Spleen (tissue), 11 donors: ENCODE results near the gene FAM90A26. TPM values are rescaled to one million over a fixed set of nuclear protein-coding genes. Genes with fewer than 3 reads are reported as not detected.
"Not testable (repeated sequence)": the region's sequence is repeated elsewhere in the genome, so short reads cannot be mapped to it uniquely, and the experiment has no call there.

ENCODE experiments used
- DNase-seq: peaks from one replicate; pipeline ENCODE4 v3.0.0-alpha.2; 2020
- H3K27ac ChIP-seq, 8 donors: fragments of 200-600 bp; sonication (generic) in 7 of 8; 1 replicate in 4 of 8; 2 replicates in 4 of 8; pipeline versions ENCODE4 v1.5.0 to v1.8.0; 2016 to 2021; ENCODE audit warnings: inconsistent platforms in 4 of 8, mild to moderate bottlenecking in 4 of 8, moderate library complexity in 1 of 8
- H3K27me3 ChIP-seq, 7 donors: fragments of 200-600 bp; sonication (generic) in 6 of 7; replicated peaks in 1 of 7; 1 replicate in 4 of 7; 2 replicates in 3 of 7; pipeline versions ENCODE4 v1.5.0 to v1.8.0; 2016 to 2021; ENCODE audit warnings: inconsistent platforms in 3 of 7, mild to moderate bottlenecking in 1 of 7
- H3K36me3 ChIP-seq, 6 donors: fragments of 200-600 bp; sonication (generic) in 5 of 6; 1 replicate in 4 of 6; 2 replicates in 2 of 6; pipeline versions ENCODE4 v1.5.0 to v1.8.0; 2016 to 2021; ENCODE audit warnings: inconsistent platforms in 2 of 6
- H3K4me1 ChIP-seq, 6 donors: fragments of 200-600 bp; sonication (generic) in 5 of 6; 1 replicate in 3 of 6; 2 replicates in 3 of 6; pipeline versions ENCODE4 v1.5.0 to v1.8.0; 2016 to 2021; ENCODE audit warnings: inconsistent platforms in 3 of 6
- H3K4me3 ChIP-seq, 8 donors: fragments of 200-600 bp; sonication (generic) in 7 of 8; 1 replicate in 4 of 8; 2 replicates in 4 of 8; pipeline versions ENCODE4 v1.5.0 to v1.8.0; 2016 to 2021; ENCODE audit warnings: inconsistent platforms in 4 of 8, mild to moderate bottlenecking in 4 of 8, moderate library complexity in 2 of 8
- H3K9me3 ChIP-seq, 8 donors: fragments of 200-600 bp; sonication (generic) in 7 of 8; 1 replicate in 4 of 8; 2 replicates in 4 of 8; pipeline versions ENCODE4 v1.5.0 to v1.8.0; 2016 to 2021; ENCODE audit warnings: inconsistent platforms in 4 of 8
- WGBS, 5 donors: extraction: QIAGEN DNeasy Blood & Tissue Kit in 3 of 5; methylation state at CpG; one replicate each; pipeline versions ENCODE4 v1.1.5 to v1.1.7; 2013 to 2018; 5-methylcytosine and 5-hydroxymethylcytosine counted together
- intact Hi-C: fragments of 100-400 bp; cut with DNase I; formaldehyde crosslinking; loops from one replicate; pipeline ENCODE4 v1.15.0; 2023; ENCODE audit warnings: low total_unique reads
- polyA plus RNA-seq, 3 donors: library from polyadenylated mRNA; stranded (reverse); fragments of 200-250 nt; gene quantifications; one replicate each; pipeline ENCODE4 v1.2.1, GENCODE V29; 2013
- total RNA-seq, 7 donors: library from RNA; depleted of rRNA in 3 of 7; stranded (reverse); fragments of >200 nt in 3 of 7; fragmentation: NEBNext Ultra II Directional in 4 of 7; extraction: Animal tissue kit (Norgen Biotek cat#: 25700) in 4 of 7; gene quantifications; one replicate each; pipeline versions ENCODE4 v1.1.0 to v1.2.1, GENCODE V29; 2016 to 2021
- donor health status: healthy with polysubstance abuse.
- donor health status: DM: no; HTN: no; CAD: no; lungs with moderate emphysema.
- donor health status: DM: no; HTN: no; CAD: no.
- donor health status: Bipolar disorder and iron deficiency.
- donor health status: healthy.
- donor health status: DM: no; HTN: no; CAD: no.
- donor health status: DM: yes; HTN: yes; CAD: no.

FAM90A26 gene
- total and polyA plus RNA-seq, 10 donors = not detected

- WGBS, 5 donors = 94% methylated on average over 10 of the region's 14 CpGs; no CpG with 5 or more reads in 4 of the 5 donors
- H3K27ac ChIP-seq, H3K36me3 ChIP-seq, H3K9me3 ChIP-seq, H3K27me3 ChIP-seq, H3K4me3 ChIP-seq, H3K4me1 ChIP-seq, DNase-seq, intact Hi-C loops: not testable (repeated sequence)
Observed at GRCh38 chr4:9215105-9215504, 44.9 kb downstream of the FAM90A26 start, which contains the start of gene USP17L11. Gene USP17L11 (plus strand): TSS chr4:9215405. CDS start chr4:9215405, 0 bp downstream.

GRCh38 chr4:9219852-9220251, 49.6 kb downstream of the FAM90A26 start, which contains the start of gene USP17L12:
Gene USP17L12 (plus strand): TSS chr4:9220152. CDS start chr4:9220152, 0 bp downstream.
- intact Hi-C loops, H3K9me3 ChIP-seq, H3K27ac ChIP-seq, H3K36me3 ChIP-seq, DNase-seq, H3K27me3 ChIP-seq, H3K4me1 ChIP-seq, H3K4me3 ChIP-seq: not testable (repeated sequence)
- no CpG with 5 or more reads among the region's 13 CpGs for WGBS, 5 donors

- H3K36me3 ChIP-seq, H3K27ac ChIP-seq, DNase-seq, H3K27me3 ChIP-seq, H3K4me3 ChIP-seq, intact Hi-C loops, H3K4me1 ChIP-seq, H3K9me3 ChIP-seq: not testable (repeated sequence)
- no CpG with 5 or more reads among the region's 14 CpGs for WGBS, 5 donors
Observed at GRCh38 chr4:9224596-9224995, 54.4 kb downstream of the FAM90A26 start, which contains the start of gene USP17L13. Gene USP17L13 (plus strand): TSS chr4:9224896. CDS start chr4:9224896, 0 bp downstream.

Other genes starting within 250 kb of the FAM90A26 start
- gene USP17L10, start 40.2 kb downstream of the FAM90A26 start, total RNA-seq = not detected
- not detected for gene USP17L10, start 40.2 kb downstream of the FAM90A26 start, polyA plus RNA-seq
- not detected for gene USP17L11, start 45.0 kb downstream of the FAM90A26 start, total RNA-seq
- gene USP17L11, start 45.0 kb downstream of the FAM90A26 start, polyA plus RNA-seq = not detected
- not detected for gene USP17L12, start 49.7 kb downstream of the FAM90A26 start, total RNA-seq
- not detected for gene USP17L12, start 49.7 kb downstream of the FAM90A26 start, polyA plus RNA-seq
- not detected for gene USP17L13, start 54.5 kb downstream of the FAM90A26 start, total RNA-seq
- not detected for gene USP17L13, start 54.5 kb downstream of the FAM90A26 start, polyA plus RNA-seq
- not detected for gene USP17L15, start 64.0 kb downstream of the FAM90A26 start, total RNA-seq
- gene USP17L15, start 64.0 kb downstream of the FAM90A26 start, polyA plus RNA-seq = not detected
- not detected for gene USP17L17, start 73.5 kb downstream of the FAM90A26 start, total RNA-seq
- gene USP17L17, start 73.5 kb downstream of the FAM90A26 start, polyA plus RNA-seq = not detected
- gene USP17L18, start 78.2 kb downstream of the FAM90A26 start, total RNA-seq = not detected
- not detected for gene USP17L18, start 78.2 kb downstream of the FAM90A26 start, polyA plus RNA-seq
- gene USP17L19, start 83.0 kb downstream of the FAM90A26 start, total RNA-seq = not detected
- gene USP17L19, start 83.0 kb downstream of the FAM90A26 start, polyA plus RNA-seq = not detected
- gene USP17L20, start 87.7 kb downstream of the FAM90A26 start, total RNA-seq = not detected
- gene USP17L20, start 87.7 kb downstream of the FAM90A26 start, polyA plus RNA-seq = not detected
- gene USP17L21, start 92.5 kb downstream of the FAM90A26 start, total RNA-seq = not detected
- not detected for gene USP17L21, start 92.5 kb downstream of the FAM90A26 start, polyA plus RNA-seq
- gene USP17L22, start 97.2 kb downstream of the FAM90A26 start, total RNA-seq = not detected
- gene USP17L22, start 97.2 kb downstream of the FAM90A26 start, polyA plus RNA-seq = not detected
- gene USP17L24, start 154.8 kb downstream of the FAM90A26 start, total RNA-seq = not detected
- gene USP17L24, start 154.8 kb downstream of the FAM90A26 start, polyA plus RNA-seq = not detected
- gene USP17L25, start 159.5 kb downstream of the FAM90A26 start, total RNA-seq = not detected
- gene USP17L25, start 159.5 kb downstream of the FAM90A26 start, polyA plus RNA-seq = not detected
- not detected for gene USP17L26, start 164.2 kb downstream of the FAM90A26 start, total RNA-seq
- gene USP17L26, start 164.2 kb downstream of the FAM90A26 start, polyA plus RNA-seq = not detected
- not detected for gene USP17L5, start 169.0 kb downstream of the FAM90A26 start, total RNA-seq
- not detected for gene USP17L5, start 169.0 kb downstream of the FAM90A26 start, polyA plus RNA-seq
- gene USP17L27, start 173.7 kb downstream of the FAM90A26 start, total RNA-seq = not detected
- gene USP17L27, start 173.7 kb downstream of the FAM90A26 start, polyA plus RNA-seq = not detected
- not detected for gene USP17L28, start 178.5 kb downstream of the FAM90A26 start, total RNA-seq
- not detected for gene USP17L28, start 178.5 kb downstream of the FAM90A26 start, polyA plus RNA-seq
- gene USP17L29, start 183.2 kb downstream of the FAM90A26 start, total RNA-seq = not detected
- not detected for gene USP17L29, start 183.2 kb downstream of the FAM90A26 start, polyA plus RNA-seq
- gene USP17L30, start 192.7 kb downstream of the FAM90A26 start, total RNA-seq = not detected
- gene USP17L30, start 192.7 kb downstream of the FAM90A26 start, polyA plus RNA-seq = not detected